Large intestine (tissue), 3 donors: ENCODE measurements around the gene PLAAT5. TPM values are rescaled to one million over a fixed set of nuclear protein-coding genes. Genes with fewer than 3 reads are reported as not detected.

Experiments
- DNase-seq, 2 donors: peaks; one replicate each; pipeline versions ENCODE4 v3.0.0 to v3.0.0-alpha.2; 2013
- H3K27ac ChIP-seq: one replicate; pipeline ENCODE4 v1.5.1; 2013; ENCODE audit warnings: low read length
- H3K27me3 ChIP-seq: 2 replicates; pipeline ENCODE4 v1.6.1; 2013; ENCODE audit warnings: low read length; ENCODE audit not compliant: control insufficient read depth, insufficient read depth
- H3K36me3 ChIP-seq: 2 replicates; pipeline ENCODE4 v1.6.1; 2013; ENCODE audit warnings: low read length; ENCODE audit not compliant: control insufficient read depth, insufficient read depth
- H3K4me1 ChIP-seq: one replicate; pipeline ENCODE4 v1.6.1; 2013; ENCODE audit warnings: low read length; ENCODE audit not compliant: control insufficient read depth, insufficient read depth
- H3K4me3 ChIP-seq: one replicate; pipeline ENCODE4 v1.5.1; 2013; ENCODE audit warnings: low read length
- H3K9me3 ChIP-seq: one replicate; pipeline ENCODE4 v1.6.1; 2013; ENCODE audit warnings: mild to moderate bottlenecking, low read depth, low read length, moderate library complexity; ENCODE audit not compliant: control insufficient read depth
- WGBS: methylation state at CpG from one replicate; pipeline ENCODE4 v1.1.5; 2013; ENCODE audit warnings: low lambda C conversion rate; ENCODE audit not compliant: insufficient coverage; 5-methylcytosine and 5-hydroxymethylcytosine counted together
- polyA plus RNA-seq: library from polyadenylated mRNA; unstranded; fragments of 120-200 nt; gene quantifications from one replicate; pipeline ENCODE4 v1.2.1, GENCODE V29; 2013

Gene PLAAT5
- polyA plus RNA-seq, 1 donor: 0.78 TPM

GRCh38 chr11:63517156-63517555, 26.2 kb upstream of the PLAAT5 start:
- no peak overlapping the region for H3K4me3 ChIP-seq
- no CpG with 5 or more reads among the region's 5 CpGs for WGBS

GRCh38 chr11:63516109-63516508, 25.1 kb upstream of the PLAAT5 start:
- Histone ChIP-seq H3K27me3 (no peaks in the 10 kb centered on the region), H3K36me3 (no peaks in the 10 kb centered on the region), H3K9me3 (no peaks in the 10 kb centered on the region), H3K27ac (no peak overlapping the region), H3K4me3 (no peak overlapping the region), H3K4me1 (no peaks in the 10 kb centered on the region)
- DNase-seq: no peak
- no CpG with 5 or more reads among the region's 6 CpGs for WGBS

More at GRCh38 chr11:63517156-63517555, 26.2 kb upstream of the PLAAT5 start:
- no peaks in the 10 kb centered on the region for H3K4me1 ChIP-seq
- no peak for DNase-seq
- H3K9me3 ChIP-seq: no peaks in the 10 kb centered on the region
- no peak overlapping the region for H3K27ac ChIP-seq
- no peaks in the 10 kb centered on the region for H3K27me3 ChIP-seq
- H3K36me3 ChIP-seq: no peaks in the 10 kb centered on the region

GRCh38 chr11:63512816-63513215, 21.8 kb upstream of the PLAAT5 start:
- no peaks in the 10 kb centered on the region for H3K36me3 ChIP-seq
- no peaks in the 10 kb centered on the region for H3K27me3 ChIP-seq
- H3K4me3 ChIP-seq: no peak overlapping the region
- no CpG with 5 or more reads among the region's 7 CpGs for WGBS
- H3K9me3 ChIP-seq: no peaks in the 10 kb centered on the region
- no peaks in the 10 kb centered on the region for H3K4me1 ChIP-seq
- no peak overlapping the region for H3K27ac ChIP-seq
- DNase-seq: no peak

- Histone ChIP-seq H3K27me3 (no peaks in the 10 kb centered on the region), H3K36me3 (no peaks in the 10 kb centered on the region), H3K4me1 (no peaks in the 10 kb centered on the region), H3K27ac (no peak overlapping the region), H3K4me3 (no peak overlapping the region), H3K9me3 (no peaks in the 10 kb centered on the region)
- no CpG with 5 or more reads among the region's 11 CpGs for WGBS
- no peak for DNase-seq
Observed at GRCh38 chr11:63511048-63511748, 20.2 kb upstream of the PLAAT5 start.

DNA sequence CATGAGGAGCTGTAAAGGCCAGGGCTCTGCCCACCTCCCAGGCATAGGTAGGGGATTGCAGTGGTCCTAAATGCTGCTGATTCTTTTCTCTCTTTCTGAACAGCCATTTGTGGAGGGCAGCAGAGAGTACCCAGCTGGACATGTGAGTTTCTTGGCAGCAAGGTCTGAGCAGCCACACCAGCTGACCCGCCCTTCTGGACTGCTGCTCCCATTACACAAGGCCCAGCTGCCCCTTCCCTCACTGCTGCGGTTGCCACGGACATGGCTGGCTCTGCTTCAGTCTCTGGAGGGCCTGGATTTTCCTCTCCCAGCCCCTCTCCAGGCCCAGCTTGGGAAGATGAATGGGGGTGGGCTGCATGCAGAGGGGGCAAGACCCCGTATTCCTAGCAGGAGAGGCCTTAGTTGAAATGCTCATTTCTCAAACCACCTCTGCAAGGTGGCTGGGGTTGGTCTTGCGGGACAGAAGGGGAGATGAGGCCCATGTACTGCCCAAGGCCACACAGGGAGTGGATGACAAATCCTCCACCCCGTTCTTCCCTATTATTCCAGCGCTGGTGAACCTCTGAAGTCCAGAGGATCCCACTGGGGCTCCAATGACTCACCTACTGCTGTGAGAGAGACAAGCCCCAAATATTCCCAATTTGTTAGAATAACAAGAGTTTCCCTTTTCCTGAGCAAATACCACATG, 19.5 kb upstream of the PLAAT5 start:
- WGBS: no CpG with 5 or more reads among the region's 7 CpGs
- no peak overlapping the region for H3K27ac ChIP-seq

GRCh38 chr11:63508745-63509144, 17.8 kb upstream of the PLAAT5 start:
- H3K4me3 ChIP-seq: no peak overlapping the region
- DNase-seq: no peak
- no peaks in the 10 kb centered on the region for H3K27me3 ChIP-seq
- WGBS: no CpG with 5 or more reads among the region's 12 CpGs
- H3K27ac ChIP-seq: no peak overlapping the region
- no peaks in the 10 kb centered on the region for H3K36me3 ChIP-seq
- H3K4me1 ChIP-seq: no peaks in the 10 kb centered on the region
- no peaks in the 10 kb centered on the region for H3K9me3 ChIP-seq

More for the DNA sequence above, 19.5 kb upstream of the PLAAT5 start:
- Histone ChIP-seq H3K9me3 (no peaks in the 10 kb centered on the region), H3K27me3 (no peaks in the 10 kb centered on the region), H3K36me3 (no peaks in the 10 kb centered on the region), H3K4me3 (no peak overlapping the region), H3K4me1 (no peaks in the 10 kb centered on the region)
- no peak for DNase-seq

DNA sequence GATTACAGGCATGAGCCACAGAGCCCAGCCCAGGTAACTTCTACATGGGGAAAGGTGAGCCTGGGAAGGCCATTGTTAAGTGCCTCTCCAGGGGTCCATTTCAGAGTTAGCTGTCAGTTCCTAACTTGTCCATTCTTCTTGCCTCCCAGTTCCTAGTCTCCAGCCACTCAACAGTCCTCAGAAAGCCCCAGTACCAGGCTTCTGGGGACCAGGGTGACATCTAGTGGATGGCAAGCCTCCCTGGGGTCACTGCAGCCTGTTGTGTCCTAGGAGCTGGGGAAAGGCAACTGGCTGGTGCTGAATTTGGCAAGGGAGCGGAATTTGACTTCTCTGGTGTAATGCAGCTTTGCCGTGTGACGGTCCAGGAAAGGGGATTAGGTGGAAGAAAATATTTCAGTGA, 17.0 kb upstream of the PLAAT5 start:
- H3K27me3 ChIP-seq: no peaks in the 10 kb centered on the region
- no peaks in the 10 kb centered on the region for H3K36me3 ChIP-seq
- WGBS: 67% methylated on average over 2 of the region's 3 CpGs
- H3K27ac ChIP-seq: no peak overlapping the region
- H3K4me1 ChIP-seq: no peaks in the 10 kb centered on the region
- H3K9me3 ChIP-seq: no peaks in the 10 kb centered on the region
- H3K4me3 ChIP-seq: no peak overlapping the region
- peak in 1 of 2 donors; percentile 29 for DNase-seq

- Histone ChIP-seq H3K36me3 (no peaks in the 10 kb centered on the region), H3K27me3 (no peaks in the 10 kb centered on the region), H3K9me3 (no peaks in the 10 kb centered on the region), H3K4me1 (no peaks in the 10 kb centered on the region), H3K4me3 (no peak overlapping the region), H3K27ac (no peak overlapping the region)
- no peak for DNase-seq
- 86% methylated on average over 1 of the region's 2 CpGs for WGBS
Observed at GRCh38 chr11:63507511-63507910, 16.5 kb upstream of the PLAAT5 start.

GRCh38 chr11:63506876-63507275, 15.9 kb upstream of the PLAAT5 start:
- H3K27ac ChIP-seq: no peak overlapping the region
- H3K4me1 ChIP-seq: no peaks in the 10 kb centered on the region
- WGBS: no CpG with 5 or more reads among the region's 2 CpGs
- no peaks in the 10 kb centered on the region for H3K27me3 ChIP-seq
- no peaks in the 10 kb centered on the region for H3K36me3 ChIP-seq
- DNase-seq: no peak
- H3K9me3 ChIP-seq: no peaks in the 10 kb centered on the region
- no peak overlapping the region for H3K4me3 ChIP-seq

- H3K4me3 ChIP-seq: no peak within 1 kb of the TSS
- no CpG with 5 or more reads among the region's 15 CpGs for WGBS
- DNase-seq: no peak
- H3K36me3 ChIP-seq: no peaks in the 10 kb centered on the region
- H3K27ac ChIP-seq: no peak within 1 kb of the TSS
- no peaks in the 10 kb centered on the region for H3K27me3 ChIP-seq
- H3K4me1 ChIP-seq: no peaks in the 10 kb centered on the region
- no peaks in the 10 kb centered on the region for H3K9me3 ChIP-seq
Observed at GRCh38 chr11:63505857-63506528, 15.0 kb upstream of the PLAAT5 start, which contains the start of gene LGALS12. TSS of gene LGALS12 (plus strand) at chr11:63506084. CDS start at chr11:63506459, 375 bp downstream.
